Neural cell (in vitro differentiated cells): Measurements from ENCODE around the gene AMPH.
"Not testable (repeated sequence)": the region's sequence is repeated elsewhere in the genome, so short reads cannot be mapped to it uniquely, and the experiment has no call there.

ENCODE experiments used
- CTCF ChIP-seq: fragments of 450-650 bp; IDR thresholded peaks from 2 replicates; pipeline ENCODE4 v1.5.1; 2014; ENCODE audit warnings: antibody characterized with exemption, mild to moderate bottlenecking, moderate library complexity; ENCODE audit not compliant: poor library complexity, severe bottlenecking
- EZH2 ChIP-seq: fragments of 200-600, 300-800 bp; shearing (Covaris generic), sonication (generic); IDR thresholded peaks from 2 replicates; pipeline ENCODE4 v1.6.1; 2014; ENCODE audit warnings: antibody characterized with exemption, low read length, borderline replicate concordance, mild to moderate bottlenecking; ENCODE audit not compliant: insufficient read depth, poor library complexity, severe bottlenecking
- MXI1 ChIP-seq: fragments of 450-650 bp; conservative IDR thresholded peaks from 2 replicates; pipeline ENCODE4 v1.6.1; 2014; ENCODE audit warnings: antibody characterized with exemption, mild to moderate bottlenecking; ENCODE audit not compliant: poor library complexity, severe bottlenecking
- POLR2AphosphoS5 ChIP-seq: IDR thresholded peaks from 2 replicates; pipeline ENCODE4 v1.6.1; 2012
- TAF1 ChIP-seq: IDR thresholded peaks from 2 replicates; pipeline ENCODE4 v1.6.1; 2012; ENCODE audit warnings: low read depth

GRCh38 chr7:38349126-38349795 is 281.9 kb downstream of the AMPH start:
- not testable (repeated sequence) for TF ChIP-seq CTCF, TAF1, POLR2AphosphoS5, EZH2, MXI1
